ENCODE measurements around the gene GAD1.

GAD1 gene

DNA sequence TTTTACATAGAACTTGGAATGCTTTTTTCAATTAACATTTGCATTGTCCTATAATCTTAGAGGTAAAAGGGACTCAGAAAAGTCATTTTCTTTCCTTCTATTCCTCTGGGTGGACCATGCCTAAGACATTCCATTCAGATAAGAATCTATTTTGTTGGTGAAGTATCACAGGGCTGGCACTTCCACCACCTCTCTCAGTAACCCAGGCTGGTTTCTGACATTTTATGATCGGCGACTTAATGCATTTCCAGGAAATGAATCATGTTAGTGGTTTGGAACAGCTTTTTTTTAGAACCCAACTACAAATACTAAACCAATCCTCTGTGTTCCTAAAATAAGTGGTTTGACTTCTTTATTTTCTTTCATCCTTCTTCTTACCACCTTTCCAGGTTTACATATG, 27.0 kb downstream of the GAD1 start:
- no peak for TF ChIP-seq CTCF (IDR thresholded peaks at IDR 0.05; ENCODE audit: unreplicated experiment in 3 of 3)
- Mint-ChIP-seq H3K36me3 (ENCODE audit: low read depth) (no peaks in the 10 kb centered on the region), H3K27me3 (ENCODE audit: low read depth) (no peaks in the 10 kb centered on the region), H3K27ac (no peak overlapping the region), H3K4me3 (no peak overlapping the region), H3K9me3 (no peaks in the 10 kb centered on the region), H3K4me1 (no peaks in the 10 kb centered on the region)

- Mint-ChIP-seq H3K36me3 (ENCODE audit: low read depth) (no peaks in the 10 kb centered on the region), H3K27me3 (ENCODE audit: low read depth) (no peaks in the 10 kb centered on the region), H3K27ac (no peak overlapping the region), H3K9me3 (peaks cover 3% of the 10 kb centered on the region), H3K4me3 (no peak overlapping the region), H3K4me1 (no peaks in the 10 kb centered on the region)
- TF ChIP-seq CTCF (IDR thresholded peaks at IDR 0.05; ENCODE audit: unreplicated experiment in 3 of 3) = no peak
Observed at GRCh38 chr2:170845343-170845742, 28.7 kb downstream of the GAD1 start.

- TF ChIP-seq CTCF (IDR thresholded peaks at IDR 0.05; ENCODE audit: unreplicated experiment in 3 of 3) = no peak
- no peaks in the 10 kb centered on the region for H3K4me1 Mint-ChIP-seq
- H3K9me3 Mint-ChIP-seq = peaks cover 3% of the 10 kb centered on the region
- H3K36me3 Mint-ChIP-seq (ENCODE audit: low read depth) = no peaks in the 10 kb centered on the region
- H3K27me3 Mint-ChIP-seq (ENCODE audit: low read depth) = no peaks in the 10 kb centered on the region
- H3K4me3 Mint-ChIP-seq = no peak overlapping the region
- no peak overlapping the region for H3K27ac Mint-ChIP-seq
Observed at GRCh38 chr2:170846314-170846713, 29.6 kb downstream of the GAD1 start.

GRCh38 chr2:170847716-170848115, 31.0 kb downstream of the GAD1 start:
- peaks cover 3% of the 10 kb centered on the region for H3K9me3 Mint-ChIP-seq
- no peaks in the 10 kb centered on the region for H3K36me3 Mint-ChIP-seq (ENCODE audit: low read depth)
- H3K4me1 Mint-ChIP-seq = no peaks in the 10 kb centered on the region
- no peak for TF ChIP-seq CTCF (IDR thresholded peaks at IDR 0.05; ENCODE audit: unreplicated experiment in 3 of 3)
- H3K27ac Mint-ChIP-seq = no peak overlapping the region
- H3K4me3 Mint-ChIP-seq = no peak overlapping the region
- H3K27me3 Mint-ChIP-seq (ENCODE audit: low read depth) = no peaks in the 10 kb centered on the region

DNA sequence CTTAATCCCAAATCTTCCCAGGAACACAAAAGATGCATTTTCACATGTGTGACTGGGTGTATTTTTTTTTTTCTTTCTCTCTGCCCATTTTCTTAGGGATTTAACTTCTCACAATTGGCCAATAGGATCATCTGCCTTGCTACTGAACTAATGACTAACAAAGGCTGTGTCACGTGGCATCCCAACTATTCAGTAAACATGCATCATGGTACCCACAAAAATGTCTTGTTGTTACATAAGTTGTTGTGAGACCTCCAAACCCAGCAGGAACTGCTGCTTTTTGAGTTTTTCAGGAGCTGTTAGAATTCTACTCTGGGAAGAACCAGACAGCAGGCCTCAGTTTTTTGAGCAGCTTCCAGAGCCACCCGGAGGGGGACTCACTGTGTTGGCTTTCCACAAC, 31.9 kb downstream of the GAD1 start:
- peaks cover 3% of the 10 kb centered on the region for H3K9me3 Mint-ChIP-seq
- TF ChIP-seq CTCF (IDR thresholded peaks at IDR 0.05; ENCODE audit: unreplicated experiment in 3 of 3) = no peak
- no peaks in the 10 kb centered on the region for H3K27me3 Mint-ChIP-seq (ENCODE audit: low read depth)
- H3K4me3 Mint-ChIP-seq = no peak overlapping the region
- no peaks in the 10 kb centered on the region for H3K36me3 Mint-ChIP-seq (ENCODE audit: low read depth)
- H3K27ac Mint-ChIP-seq = no peak overlapping the region
- no peaks in the 10 kb centered on the region for H3K4me1 Mint-ChIP-seq

GRCh38 chr2:170850251-170850650, 33.6 kb downstream of the GAD1 start:
- H3K27me3 Mint-ChIP-seq (ENCODE audit: low read depth) = no peaks in the 10 kb centered on the region
- TF ChIP-seq CTCF (IDR thresholded peaks at IDR 0.05; ENCODE audit: unreplicated experiment in 3 of 3) = no peak
- no peak overlapping the region for H3K4me3 Mint-ChIP-seq
- H3K9me3 Mint-ChIP-seq = peaks cover 3% of the 10 kb centered on the region
- H3K27ac Mint-ChIP-seq = no peak overlapping the region
- H3K4me1 Mint-ChIP-seq = no peaks in the 10 kb centered on the region
- no peaks in the 10 kb centered on the region for H3K36me3 Mint-ChIP-seq (ENCODE audit: low read depth)
